Measurements from ENCODE around the gene RIC8A. TPM values are rescaled to one million over a fixed set of nuclear protein-coding genes. Genes with fewer than 3 reads are reported as not detected.

The RIC8A gene
- total RNA-seq, 1 donor from 2014 or later: 114 TPM

- intact Hi-C loops (cut with micrococcal nuclease): no loop called here
- no peaks in the 10 kb centered on the region for H3K9me3 Mint-ChIP-seq
- DNase-seq: no peak
Observed at GRCh38 chr11:212150-213100, 4.9 kb downstream of the RIC8A start.

DNA sequence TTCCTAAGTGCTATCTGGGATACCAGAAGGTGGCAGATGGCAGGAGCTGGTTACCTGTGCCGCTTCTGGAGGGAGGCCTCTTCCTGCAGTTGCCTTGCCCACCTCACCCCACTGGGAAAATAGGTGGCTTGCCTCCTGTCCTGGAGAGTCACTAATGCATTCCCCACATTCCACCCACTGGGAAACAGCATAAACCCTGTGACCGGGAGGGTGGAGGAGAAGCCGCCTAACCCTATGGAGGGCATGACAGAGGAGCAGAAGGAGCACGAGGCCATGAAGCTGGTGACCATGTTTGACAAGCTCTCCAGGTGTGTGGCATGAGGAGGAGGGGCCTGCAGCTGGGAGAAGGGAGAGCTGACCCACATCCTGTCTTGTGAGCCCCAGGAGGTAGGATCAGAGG, 5.6 kb downstream of the RIC8A start:
- CTCF ChIA-PET: interaction anchor here (1.4 kb wide), 1 partner anchor 19 kb away, joined by 5 read pairs; no protein-coding TSS in a partner anchor
- H3K36me3 Mint-ChIP-seq (ENCODE audit: low read depth): peaks cover 73% of the 10 kb centered on the region

More at GRCh38 chr11:212150-213100, 4.9 kb downstream of the RIC8A start:
- CTCF ChIA-PET: interaction anchor here (1.4 kb wide), 2 partner anchors 19 to 38 kb away, joined by 5 read pairs; no protein-coding TSS in a partner anchor
- no peak for TF ChIP-seq CTCF (IDR thresholded peaks at IDR 0.05)
- POLR2A ChIA-PET: no interaction called here
- H3K27me3 Mint-ChIP-seq: no peaks in the 10 kb centered on the region
- no peak overlapping the region for H3K4me3 Mint-ChIP-seq
- no peak overlapping the region for H3K27ac Mint-ChIP-seq
- H3K36me3 Mint-ChIP-seq (ENCODE audit: low read depth): peaks cover 77% of the 10 kb centered on the region
- peaks cover 15% of the 10 kb centered on the region for H3K4me1 Mint-ChIP-seq
- ATAC-seq (ENCODE audit: low read depth): no peak

DNA sequence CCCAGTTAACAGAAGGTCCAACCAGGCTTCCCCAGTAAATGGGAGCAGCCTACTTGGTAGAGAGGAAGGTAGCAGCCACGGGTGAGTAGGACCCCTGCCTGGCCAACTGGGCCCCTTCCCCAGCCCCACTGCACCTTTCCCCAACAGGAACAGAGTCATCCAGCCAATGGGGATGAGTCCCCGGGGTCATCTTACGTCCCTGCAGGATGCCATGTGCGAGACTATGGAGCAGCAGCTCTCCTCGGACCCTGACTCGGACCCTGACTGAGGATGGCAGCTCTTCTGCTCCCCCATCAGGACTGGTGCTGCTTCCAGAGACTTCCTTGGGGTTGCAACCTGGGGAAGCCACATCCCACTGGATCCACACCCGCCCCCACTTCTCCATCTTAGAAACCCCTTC, 6.6 kb downstream of the RIC8A start:
- H3K4me1 Mint-ChIP-seq: peaks cover 13% of the 10 kb centered on the region
- POLR2A ChIA-PET: no interaction called here
- DNase-seq (no peak), ATAC-seq (ENCODE audit: low read depth) (no peak)
- CTCF ChIA-PET: no interaction called here
- peaks cover 68% of the 10 kb centered on the region for H3K36me3 Mint-ChIP-seq (ENCODE audit: low read depth)
- H3K27ac Mint-ChIP-seq: no peak overlapping the region
- intact Hi-C loops (cut with micrococcal nuclease): no loop called here
- TF ChIP-seq CTCF (IDR thresholded peaks at IDR 0.05): no peak
- H3K27me3 Mint-ChIP-seq: no peaks in the 10 kb centered on the region
- H3K9me3 Mint-ChIP-seq: no peaks in the 10 kb centered on the region
- H3K4me3 Mint-ChIP-seq: no peak overlapping the region

More for the DNA sequence above, 5.6 kb downstream of the RIC8A start:
- no peaks in the 10 kb centered on the region for H3K9me3 Mint-ChIP-seq
- DNase-seq: no peak
- no peak for TF ChIP-seq CTCF (IDR thresholded peaks at IDR 0.05)
- no peaks in the 10 kb centered on the region for H3K27me3 Mint-ChIP-seq
- no peak overlapping the region for H3K4me3 Mint-ChIP-seq
- no peak for ATAC-seq (ENCODE audit: low read depth)
- intact Hi-C loops (cut with micrococcal nuclease): no loop called here
- H3K27ac Mint-ChIP-seq: no peak overlapping the region
- peaks cover 15% of the 10 kb centered on the region for H3K4me1 Mint-ChIP-seq
- POLR2A ChIA-PET: no interaction called here

DNA sequence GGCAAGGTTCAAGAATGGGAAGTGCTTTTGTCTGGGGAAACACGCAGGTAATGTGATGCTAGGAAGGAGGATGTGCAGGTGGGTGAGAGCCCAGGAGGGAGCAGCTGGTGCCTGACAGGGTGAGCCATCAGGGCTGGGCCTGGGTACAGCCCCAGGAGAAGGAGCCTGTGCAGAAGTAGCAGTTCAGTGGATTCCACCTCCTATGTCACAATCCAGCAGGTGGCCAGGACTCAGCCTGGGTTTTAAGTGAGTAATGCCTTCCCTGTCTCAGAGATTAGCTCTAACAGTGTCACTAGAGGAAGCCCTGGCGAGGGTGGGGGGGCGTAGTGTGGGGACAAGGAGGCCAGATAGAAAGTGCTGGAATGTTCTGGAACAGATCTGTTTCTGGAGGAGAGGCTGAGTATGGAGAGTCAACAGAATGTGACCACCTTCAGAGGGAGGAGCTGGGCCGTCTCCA, 8.1 kb downstream of the RIC8A start:
- DNase-seq (no peak), ATAC-seq (ENCODE audit: low read depth) (no peak)
- peaks cover 2% of the 10 kb centered on the region for H3K4me1 Mint-ChIP-seq
- no peak overlapping the region for H3K27ac Mint-ChIP-seq
- TF ChIP-seq CTCF (IDR thresholded peaks at IDR 0.05): no peak
- intact Hi-C loops (cut with micrococcal nuclease): no loop called here
- H3K9me3 Mint-ChIP-seq: no peaks in the 10 kb centered on the region
- ChIA-PET CTCF (no interaction called here), POLR2A (interaction anchor here (2.1 kb wide), 1 partner anchor 8 kb away, joined by 11 read pairs; the partner anchor contains the start of genes BET1L and RIC8A)
- H3K27me3 Mint-ChIP-seq: no peaks in the 10 kb centered on the region
- H3K36me3 Mint-ChIP-seq (ENCODE audit: low read depth): peaks cover 62% of the 10 kb centered on the region
- no peak overlapping the region for H3K4me3 Mint-ChIP-seq

Measured in activated B cell treated with CpG ODN at 0.5 μM for 24 hours (primary cell).